ENCODE measurements around the gene VANGL1.

The VANGL1 gene

GRCh38 chr1:115706587-115707425 is 65.0 kb downstream of the VANGL1 start:
- peak; percentile 38 for DNase-seq

DNA sequence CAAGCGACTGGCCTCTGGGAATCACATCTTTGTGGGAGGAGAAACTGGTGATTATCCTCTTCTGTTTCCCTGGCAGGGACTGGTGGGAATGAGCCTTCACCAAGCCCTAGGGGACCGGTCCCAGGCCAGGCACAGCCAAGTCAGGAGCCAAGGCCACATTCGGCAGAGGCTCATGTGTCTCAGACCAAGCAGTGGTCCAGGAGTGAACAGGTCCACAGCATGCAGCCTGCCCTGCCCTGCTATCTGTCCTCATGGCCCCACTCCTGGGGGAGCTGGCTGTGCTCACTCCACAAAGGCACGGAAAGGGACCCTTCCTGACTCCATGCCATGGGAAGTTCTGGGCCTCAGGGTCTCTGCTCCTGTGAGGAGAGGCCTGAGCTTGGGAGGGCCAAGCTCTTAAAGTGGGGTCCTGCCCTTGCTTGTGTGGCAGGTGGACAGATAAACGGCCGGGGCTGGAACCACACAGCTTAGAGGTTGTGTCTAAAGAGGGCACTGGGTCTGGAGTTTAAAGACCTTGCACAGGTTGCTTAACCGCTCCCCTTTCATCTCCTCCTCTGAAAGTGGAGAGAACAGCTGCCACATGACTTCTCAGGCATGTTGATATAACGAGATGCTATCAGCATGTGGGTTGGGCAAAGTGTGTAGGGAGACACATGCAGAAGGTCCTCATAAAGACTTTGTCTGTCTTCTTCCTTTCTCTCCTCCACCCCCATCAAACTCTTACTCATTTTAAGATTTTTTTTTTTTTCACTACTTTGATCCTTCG is 69.3 kb downstream of the VANGL1 start:
- DNase-seq: no peak

- DNase-seq: no peak
These were observed 71.3 kb downstream of the VANGL1 start for GRCh38 chr1:115712911-115713609.

GRCh38 chr1:115713906-115714305 is 72.1 kb downstream of the VANGL1 start:
- no peak for DNase-seq

DNA sequence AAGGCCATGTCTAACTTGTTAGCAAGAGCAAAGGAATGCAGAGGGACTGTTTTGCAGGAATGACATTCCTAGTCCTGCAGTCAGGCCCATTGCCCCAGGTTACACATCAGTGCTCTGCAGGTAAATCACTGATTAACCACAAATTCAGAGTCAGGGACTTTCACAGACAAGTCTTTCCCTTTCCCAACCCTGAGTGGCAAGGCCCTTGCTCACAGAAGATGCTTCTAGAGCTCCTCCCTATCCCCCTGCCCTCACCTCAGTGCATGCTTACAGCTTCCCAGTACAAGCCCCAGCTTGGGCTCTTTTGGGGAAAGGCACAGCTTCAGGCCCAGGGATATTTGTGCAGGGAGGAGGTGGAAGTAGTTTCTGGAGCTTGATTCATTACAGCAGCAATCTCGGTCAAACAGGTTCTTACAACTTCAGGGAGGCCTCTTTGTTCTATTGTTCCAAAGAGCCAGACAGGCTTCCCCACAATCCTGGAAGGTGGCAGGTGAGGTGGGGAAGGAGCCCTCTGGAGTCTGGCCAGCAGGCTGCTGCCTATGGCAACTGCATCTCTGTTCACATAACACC is 72.9 kb downstream of the VANGL1 start:
- DNase-seq: no peak

DNA sequence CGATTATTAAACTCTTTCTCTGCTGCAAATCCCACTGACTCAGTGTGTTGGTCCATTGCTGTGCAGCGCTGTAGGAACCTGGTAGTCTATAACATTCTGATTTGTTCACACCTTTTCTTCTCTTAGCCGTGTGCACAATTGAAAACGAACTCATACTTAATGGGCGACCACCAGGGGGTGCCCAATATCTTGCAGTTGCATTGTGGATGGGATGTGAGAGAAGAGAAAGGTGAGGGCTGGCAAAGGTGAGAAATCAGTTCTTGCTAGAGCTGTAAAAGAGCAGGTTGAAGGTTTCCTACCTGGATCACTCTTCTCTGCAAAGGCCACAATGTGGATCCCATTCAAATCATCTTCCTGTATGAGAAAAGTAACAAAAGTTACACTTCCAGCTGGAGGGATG is 75.8 kb downstream of the VANGL1 start:
- peak; percentile 39 for DNase-seq

GRCh38 chr1:115718011-115718754 is 76.4 kb downstream of the VANGL1 start:
- no peak for DNase-seq

DNA sequence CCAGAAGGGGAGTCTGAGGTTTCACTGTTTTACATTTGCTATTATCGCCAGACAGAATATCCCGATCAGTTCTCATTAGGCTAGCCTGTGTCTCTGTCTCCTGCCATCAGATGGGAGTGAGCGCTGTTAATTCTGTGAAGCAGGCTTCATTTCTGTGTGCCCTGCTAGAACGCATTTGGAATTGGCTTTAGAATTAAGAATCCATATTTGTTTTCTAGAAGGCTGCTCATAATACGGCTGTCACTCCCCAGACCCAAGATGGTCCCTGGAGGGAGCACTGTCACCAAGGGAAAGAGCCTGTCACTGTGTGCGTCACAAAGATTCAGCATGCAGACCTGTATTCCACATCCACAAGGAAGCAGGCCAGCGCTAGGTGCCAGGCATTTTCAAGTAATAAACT is 77.5 kb downstream of the VANGL1 start:
- DNase-seq: no peak

GRCh38 chr1:115722221-115722620 is 80.5 kb downstream of the VANGL1 start:
- DNase-seq: no peak

DNA sequence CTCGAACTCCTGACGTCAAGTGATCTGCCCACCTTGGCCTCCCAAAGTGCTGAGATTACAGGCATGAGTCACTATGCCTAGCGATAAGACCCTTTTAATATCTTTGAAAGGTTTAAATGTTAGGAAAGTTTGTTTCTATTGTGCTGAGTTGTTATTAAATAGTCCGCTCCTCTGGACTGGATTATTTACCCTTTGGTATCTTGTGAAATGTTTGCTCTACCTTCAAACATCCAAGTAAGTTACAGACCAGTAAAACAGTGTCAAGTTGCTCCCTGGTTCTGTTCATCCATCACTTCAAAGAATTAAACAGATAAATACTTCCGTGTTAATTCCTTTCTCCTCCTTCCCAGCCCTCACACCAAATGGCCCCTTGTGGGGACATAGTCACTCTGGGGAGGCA is 82.0 kb downstream of the VANGL1 start:
- no peak for DNase-seq

DNA sequence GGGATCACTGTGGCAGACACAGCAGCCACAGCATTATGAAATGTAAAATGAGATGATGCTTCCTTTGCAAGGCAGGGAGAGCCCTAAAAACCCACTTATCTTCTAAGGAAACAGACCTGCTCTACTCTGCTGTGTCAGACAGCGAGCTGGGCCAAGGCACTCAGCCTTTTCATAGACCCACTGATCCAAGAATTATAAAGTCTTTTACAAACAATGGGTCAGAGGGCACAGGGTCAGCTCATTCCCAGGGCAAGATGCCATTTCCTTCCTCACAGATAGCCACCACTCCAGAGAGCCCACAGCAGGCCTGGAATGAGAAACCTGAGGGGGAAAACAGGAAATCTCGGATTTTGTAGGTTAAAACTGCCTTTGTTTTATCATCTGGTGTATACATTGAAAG is 83.8 kb downstream of the VANGL1 start:
- no peak for DNase-seq

GRCh38 chr1:115726161-115726560 is 84.4 kb downstream of the VANGL1 start:
- DNase-seq: no peak

- DNase-seq: no peak
These were observed 84.8 kb downstream of the VANGL1 start for GRCh38 chr1:115726570-115726969.

DNA sequence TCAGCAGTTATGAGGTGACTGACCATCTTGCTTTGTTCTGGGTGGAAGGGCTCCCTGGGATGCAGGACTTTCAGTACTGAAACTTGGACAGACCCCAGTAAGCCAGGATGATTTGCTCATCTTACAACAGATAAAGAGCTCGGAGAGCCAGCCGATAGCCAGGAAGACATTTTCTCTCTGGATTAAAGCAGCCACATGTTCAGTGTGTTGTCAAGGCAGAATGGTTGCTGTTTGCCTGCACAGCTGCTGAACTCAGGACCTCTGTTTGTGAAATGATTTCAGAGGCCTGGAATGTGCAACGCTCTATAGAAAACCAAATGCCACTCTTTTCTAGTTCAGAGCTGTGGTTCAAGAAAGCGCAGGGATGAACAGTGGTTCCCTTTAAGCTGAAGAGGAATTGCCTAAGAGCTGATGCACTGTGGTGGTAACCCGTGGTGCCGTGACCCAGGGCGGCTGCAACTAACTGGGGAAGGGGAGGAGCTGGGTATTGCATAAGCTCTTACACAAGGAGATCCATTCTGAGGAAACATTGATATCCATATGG is 86.0 kb downstream of the VANGL1 start:
- DNase-seq: peak; percentile 96

GRCh38 chr1:115728341-115728740 is 86.6 kb downstream of the VANGL1 start:
- no peak for DNase-seq

DNA sequence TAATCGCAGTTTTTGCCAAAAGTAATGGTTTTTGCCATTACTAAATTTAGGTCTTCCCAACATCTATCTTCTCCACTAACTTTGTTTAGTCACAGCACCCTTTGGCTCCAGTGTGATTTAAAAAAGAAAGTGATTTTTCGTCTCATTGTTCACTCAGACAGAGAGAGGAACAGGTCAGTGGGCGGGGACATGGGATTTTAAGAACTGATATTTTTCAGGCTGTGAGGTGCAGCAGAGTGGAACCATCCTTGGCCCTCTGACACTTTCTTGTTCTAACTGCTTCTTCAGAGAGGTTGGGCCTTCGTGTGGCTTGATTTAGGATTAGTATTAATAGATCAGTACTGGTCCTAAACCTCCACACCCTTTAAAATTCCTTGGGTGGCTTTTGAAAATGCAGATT is 88.0 kb downstream of the VANGL1 start:
- peak; percentile 84 for DNase-seq

- peak; percentile 83 for DNase-seq
These were observed 90.5 kb downstream of the VANGL1 start for GRCh38 chr1:115732316-115732715.

DNA sequence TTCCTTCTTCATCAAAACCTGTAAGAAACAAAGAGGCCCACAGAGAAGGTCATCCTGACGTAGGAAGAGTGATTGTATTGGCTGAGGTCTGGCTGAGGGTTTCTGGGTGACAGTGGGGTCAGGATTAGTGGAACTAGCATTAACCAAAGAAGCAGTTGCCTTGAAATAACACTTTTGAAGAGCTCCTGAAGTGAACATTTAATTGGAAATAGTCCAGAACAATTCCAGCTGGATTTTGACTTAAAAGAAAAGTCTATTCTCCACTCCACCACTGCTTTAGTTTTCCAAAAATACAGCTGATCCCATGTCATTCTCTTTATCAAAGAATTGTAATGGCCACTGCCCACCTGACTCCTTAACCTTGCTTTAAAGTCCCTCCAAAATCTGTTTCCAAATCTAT is 99.0 kb downstream of the VANGL1 start:
- DNase-seq: no peak

DNA sequence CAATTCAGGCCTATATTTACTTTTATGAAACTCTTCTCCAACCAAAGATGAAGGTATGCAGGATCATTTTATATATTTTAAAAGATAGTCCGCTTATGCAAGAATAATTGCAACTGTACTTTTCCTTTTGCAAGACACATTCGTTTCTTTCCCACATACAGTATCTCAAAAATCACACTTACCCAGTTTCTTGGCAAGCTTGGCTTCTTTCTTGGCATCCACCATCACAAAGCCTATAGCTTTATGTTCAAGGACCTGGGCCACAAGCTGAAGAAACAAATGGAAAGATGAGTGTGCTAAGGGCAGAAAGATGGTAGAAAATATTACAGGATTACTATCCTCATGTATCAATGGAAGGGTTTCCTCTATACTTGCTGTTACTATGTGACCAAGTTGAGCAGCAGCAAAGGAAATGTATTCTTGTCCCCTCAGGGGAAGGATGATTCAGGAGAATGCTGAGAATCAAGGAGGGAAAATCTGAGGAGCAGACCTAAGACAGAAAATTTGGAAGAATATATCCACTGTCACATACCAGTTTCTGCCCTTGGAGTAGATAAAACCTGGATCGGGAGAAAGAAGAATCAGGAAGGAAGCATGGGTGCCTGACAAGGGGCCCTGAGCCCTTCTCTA is 103.0 kb downstream of the VANGL1 start:
- no peak for DNase-seq

DNA sequence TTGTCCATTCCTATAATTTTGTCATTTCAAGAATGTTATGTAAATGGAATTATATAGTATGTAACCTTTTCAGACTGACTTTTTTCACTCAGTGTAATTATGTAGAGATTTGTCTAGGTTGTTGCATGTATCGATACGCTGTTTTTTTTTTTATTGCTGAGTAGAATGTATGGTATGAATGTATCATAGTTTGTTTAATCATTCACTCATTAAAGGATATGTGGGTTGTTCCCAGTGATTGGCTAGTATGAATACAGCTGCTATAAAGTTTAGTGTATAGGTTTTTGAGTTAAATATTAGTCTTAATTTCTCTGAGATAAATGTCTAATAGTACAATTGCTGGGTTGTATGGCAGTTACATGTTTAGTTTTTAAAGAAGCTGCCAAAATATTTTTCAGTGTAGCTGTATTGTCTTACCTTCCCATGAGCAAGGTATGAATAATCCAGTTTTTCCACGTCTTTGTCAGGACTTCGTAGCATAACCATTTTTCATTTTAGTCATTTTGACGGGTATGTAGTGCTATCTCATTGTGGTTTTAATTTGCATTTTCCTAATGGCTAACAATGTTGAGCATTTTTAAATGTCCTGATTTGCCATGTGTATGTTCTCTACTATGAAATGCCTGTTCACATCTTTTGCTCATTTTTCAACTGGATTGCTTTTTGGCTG is 104.4 kb downstream of the VANGL1 start:
- DNase-seq: no peak

All from inflammatory macrophage treated with lipopolysaccharide for 4 hours (primary cell).